ENCODE measurements around the gene RMI2.

- TF ChIP-seq CTCF (IDR thresholded peaks at IDR 0.05; ENCODE audit: low read depth, low read length, missing input control) (peak; percentile 68), ATF3 (IDR thresholded peaks at IDR 0.05) (no peak), GABPA (IDR thresholded peaks at IDR 0.05 in 1 of 2, conservative IDR thresholded peaks at IDR 0.05 in 1 of 2) (no peak), JUND (IDR thresholded peaks at IDR 0.05) (no peak), NR2F2 (IDR thresholded peaks at IDR 0.05) (no peak), REST (IDR thresholded peaks at IDR 0.05) (no peak), FOXA1 (IDR thresholded peaks at IDR 0.05) (no peak), ZBTB33 (IDR thresholded peaks at IDR 0.05) (no peak), MAX (IDR thresholded peaks at IDR 0.05) (no peak)
Observed at GRCh38 chr16:11356573-11357331, 11.5 kb downstream of the RMI2 start.

Measured in liver (tissue), 3 donors.